ENCODE data around the gene SLCO2B1.

DNA sequence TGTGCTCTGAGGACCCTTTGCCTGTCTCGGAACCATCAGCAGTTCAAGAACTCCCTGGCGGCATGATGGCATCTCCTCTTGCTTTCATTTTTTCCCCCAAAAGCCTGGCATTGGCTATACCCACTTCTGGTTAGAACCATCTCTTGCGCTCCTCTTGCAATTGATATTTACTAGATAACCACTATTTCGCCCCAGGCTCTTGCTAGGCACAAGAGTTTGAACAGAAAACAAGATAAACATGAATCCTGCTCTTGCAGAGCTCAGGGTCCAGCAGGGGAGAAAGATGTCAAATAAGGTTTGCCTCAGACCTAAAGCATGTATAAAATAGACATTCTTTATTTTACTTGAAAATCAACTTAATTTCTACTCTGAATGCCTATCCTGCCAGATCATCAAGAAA, 33.1 kb downstream of the SLCO2B1 start:
- no peak for TF ChIP-seq POLR2A (IDR thresholded peaks at IDR 0.05)
- TF ChIP-seq, protein P1, sequence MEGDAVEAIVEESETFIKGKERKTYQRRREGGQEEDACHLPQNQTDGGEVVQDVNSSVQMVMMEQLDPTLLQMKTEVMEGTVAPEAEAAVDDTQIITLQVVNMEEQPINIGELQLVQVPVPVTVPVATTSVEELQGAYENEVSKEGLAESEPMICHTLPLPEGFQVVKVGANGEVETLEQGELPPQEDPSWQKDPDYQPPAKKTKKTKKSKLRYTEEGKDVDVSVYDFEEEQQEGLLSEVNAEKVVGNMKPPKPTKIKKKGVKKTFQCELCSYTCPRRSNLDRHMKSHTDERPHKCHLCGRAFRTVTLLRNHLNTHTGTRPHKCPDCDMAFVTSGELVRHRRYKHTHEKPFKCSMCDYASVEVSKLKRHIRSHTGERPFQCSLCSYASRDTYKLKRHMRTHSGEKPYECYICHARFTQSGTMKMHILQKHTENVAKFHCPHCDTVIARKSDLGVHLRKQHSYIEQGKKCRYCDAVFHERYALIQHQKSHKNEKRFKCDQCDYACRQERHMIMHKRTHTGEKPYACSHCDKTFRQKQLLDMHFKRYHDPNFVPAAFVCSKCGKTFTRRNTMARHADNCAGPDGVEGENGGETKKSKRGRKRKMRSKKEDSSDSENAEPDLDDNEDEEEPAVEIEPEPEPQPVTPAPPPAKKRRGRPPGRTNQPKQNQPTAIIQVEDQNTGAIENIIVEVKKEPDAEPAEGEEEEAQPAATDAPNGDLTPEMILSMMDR (IDR thresholded peaks at IDR 0.05): no peak
